GM19023 (cell line): Measurements from ENCODE around the gene MYOF.

Experiments
- ATAC-seq: cut with Tn5 transposase; IDR thresholded peaks from one replicate; pipeline ENCODE4 v1.9.1; 2021; ENCODE audit warnings: mild to moderate bottlenecking, moderate library complexity; ENCODE audit not compliant: unreplicated experiment

The MYOF gene

DNA sequence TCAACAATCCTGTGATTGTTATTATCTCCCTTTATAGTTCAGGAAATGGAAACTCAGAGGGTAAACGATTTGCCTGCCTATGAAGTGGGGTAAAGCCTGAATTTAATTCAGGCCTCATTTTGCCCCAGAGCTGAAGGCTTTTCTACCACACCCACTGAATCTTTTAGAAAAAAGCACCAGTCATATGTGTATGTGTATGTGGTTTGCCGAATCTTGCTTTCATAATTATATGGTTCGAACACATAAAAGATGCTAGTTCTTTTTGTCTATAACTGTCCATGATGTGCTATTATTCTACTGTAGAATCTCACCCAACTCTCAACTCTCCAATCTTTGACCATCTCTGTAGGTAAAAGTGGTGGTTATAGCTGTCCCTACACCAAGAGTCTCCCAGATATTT is 83.6 kb downstream of the MYOF start:
- no peak for ATAC-seq

DNA sequence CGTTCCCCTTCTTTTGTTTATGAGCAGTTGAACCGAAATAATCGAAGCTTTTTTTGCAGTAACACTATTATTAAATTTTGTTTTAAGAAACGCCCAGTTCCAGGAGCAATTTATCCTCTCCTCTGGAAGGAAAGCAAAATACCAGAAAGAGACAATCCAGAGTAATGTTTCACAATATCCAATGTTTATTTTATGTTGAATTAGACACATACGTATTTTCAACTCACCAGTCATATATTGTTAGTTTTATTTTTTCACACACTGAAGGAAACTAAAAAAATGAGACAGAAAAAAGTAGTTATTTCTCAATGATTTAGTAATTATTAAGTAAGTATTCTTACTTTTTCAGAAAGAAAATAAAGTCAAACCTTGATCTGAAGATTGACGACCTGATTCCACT is 85.1 kb downstream of the MYOF start:
- ATAC-seq: no peak

DNA sequence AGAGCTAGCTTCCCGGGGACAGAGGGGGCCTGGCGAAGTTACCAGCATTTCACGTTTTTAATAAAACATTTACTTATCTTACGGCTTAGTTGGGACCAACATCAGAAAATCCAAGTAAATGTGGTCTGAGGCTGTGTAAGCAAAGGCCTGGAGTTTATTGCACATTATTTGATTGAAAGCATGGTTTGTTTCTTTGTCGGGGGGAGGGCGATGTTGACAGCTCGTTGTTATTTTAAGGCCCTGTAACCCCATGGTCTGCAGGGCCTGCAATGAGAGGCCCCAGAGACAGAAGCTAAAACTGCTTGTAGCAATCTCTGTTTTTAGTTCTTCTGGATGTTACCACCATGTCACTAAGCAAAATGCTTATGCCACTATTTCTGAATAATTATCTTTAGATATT is 88.9 kb downstream of the MYOF start:
- ATAC-seq: no peak

DNA sequence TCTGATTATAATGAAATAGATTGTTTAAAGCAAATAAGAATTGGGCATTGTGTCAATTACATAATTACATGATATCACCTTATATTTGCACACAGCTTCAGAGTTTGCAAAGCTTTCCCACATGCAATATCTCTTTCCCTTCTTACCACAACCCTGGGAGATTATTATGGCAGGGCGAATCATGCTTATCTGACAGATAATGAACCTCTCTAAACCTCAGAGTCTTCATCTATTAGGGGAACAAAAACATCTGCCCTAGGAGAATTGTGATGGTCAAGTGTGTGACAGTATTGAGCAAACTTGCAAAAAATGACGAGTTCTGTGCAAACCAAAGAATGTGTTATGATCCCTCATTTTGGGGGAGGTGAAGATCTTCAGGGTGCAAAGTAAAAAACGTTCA is 90.0 kb downstream of the MYOF start:
- no peak for ATAC-seq

GRCh38 chr10:93390306-93391090 is 91.6 kb downstream of the MYOF start:
- ATAC-seq: no peak

GRCh38 chr10:93386631-93387369 is 95.3 kb downstream of the MYOF start:
- no peak for ATAC-seq

- no peak for ATAC-seq
These were observed 96.8 kb downstream of the MYOF start for GRCh38 chr10:93385345-93385744.

GRCh38 chr10:93384006-93384405 is 98.1 kb downstream of the MYOF start:
- no peak for ATAC-seq

GRCh38 chr10:93383562-93383981 is 98.6 kb downstream of the MYOF start:
- no peak for ATAC-seq

DNA sequence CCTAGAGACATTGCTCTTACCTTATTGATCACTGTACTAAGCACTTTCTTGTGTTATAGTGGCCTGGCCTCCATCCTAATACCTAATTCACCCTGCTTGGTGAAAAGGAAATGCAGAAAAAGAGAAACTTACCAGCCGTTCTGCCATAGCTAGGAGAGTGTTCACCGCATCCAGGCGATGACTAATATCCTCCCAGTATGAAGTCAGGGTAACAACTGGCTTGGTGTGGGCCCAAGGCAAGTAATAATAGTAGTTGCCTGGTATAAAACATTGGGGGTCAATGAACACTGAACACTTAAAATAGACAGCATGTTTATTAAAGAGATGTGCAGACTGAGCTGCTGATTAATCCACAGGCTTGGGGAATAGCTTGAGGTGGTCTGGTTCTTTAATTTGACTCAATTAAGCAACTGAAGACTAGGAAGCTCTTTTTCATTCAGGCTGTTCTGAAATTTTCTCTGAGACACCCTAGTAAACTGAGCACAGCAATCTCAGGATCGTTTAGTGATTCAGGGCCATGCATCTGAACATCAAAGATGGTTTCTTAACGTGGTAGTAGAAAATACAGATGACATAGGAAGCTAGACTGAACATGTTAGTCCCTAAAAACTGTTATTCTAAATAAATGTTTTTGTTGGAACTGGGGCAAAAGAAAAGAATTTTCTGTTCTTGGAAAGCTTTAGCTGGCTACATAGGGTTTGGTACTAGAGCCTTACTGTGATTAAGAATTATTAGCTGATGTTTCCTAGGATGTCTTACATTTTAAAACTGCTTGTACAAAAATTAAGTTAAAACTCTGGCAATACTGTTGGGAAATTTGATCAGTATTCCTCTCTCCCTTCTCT is 102.2 kb downstream of the MYOF start:
- no peak for ATAC-seq

DNA sequence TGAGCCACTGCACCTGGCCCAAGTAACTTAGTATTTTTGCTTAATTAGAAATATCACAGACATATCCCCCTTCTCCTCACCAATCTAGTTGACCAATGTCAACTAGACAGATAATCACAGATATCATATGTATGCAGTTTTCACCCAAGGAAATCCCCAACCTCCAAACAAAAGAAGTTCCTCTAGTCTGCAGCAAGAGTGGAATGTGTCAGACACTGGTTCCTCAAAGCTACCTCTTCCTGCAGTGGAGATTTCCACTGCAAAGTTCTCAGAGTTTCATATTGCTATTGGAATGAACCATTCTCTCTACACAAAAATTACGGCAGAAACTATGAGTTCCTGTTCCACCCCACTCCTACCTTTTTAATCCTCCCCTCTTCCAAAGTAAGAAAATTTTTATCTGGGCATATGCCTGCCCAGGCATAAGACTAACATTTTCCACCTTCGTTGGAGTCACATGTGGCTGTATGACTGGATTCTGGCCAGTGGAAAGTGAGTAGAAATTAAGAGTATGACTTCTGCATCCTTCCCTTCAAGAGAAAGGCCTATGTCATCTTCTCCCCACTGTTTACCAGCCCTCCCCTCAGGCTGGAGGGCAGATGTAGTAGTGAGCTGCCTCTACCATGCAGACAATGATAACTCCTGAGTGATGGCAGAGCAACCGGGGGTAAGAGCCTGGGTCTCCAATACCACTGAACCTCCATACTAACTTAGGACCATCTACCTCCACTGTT is 103.0 kb downstream of the MYOF start:
- ATAC-seq: no peak

GRCh38 chr10:93378039-93378438 is 104.1 kb downstream of the MYOF start:
- no peak for ATAC-seq

GRCh38 chr10:93376372-93377293 is 105.5 kb downstream of the MYOF start:
- peak; percentile 67 for ATAC-seq

DNA sequence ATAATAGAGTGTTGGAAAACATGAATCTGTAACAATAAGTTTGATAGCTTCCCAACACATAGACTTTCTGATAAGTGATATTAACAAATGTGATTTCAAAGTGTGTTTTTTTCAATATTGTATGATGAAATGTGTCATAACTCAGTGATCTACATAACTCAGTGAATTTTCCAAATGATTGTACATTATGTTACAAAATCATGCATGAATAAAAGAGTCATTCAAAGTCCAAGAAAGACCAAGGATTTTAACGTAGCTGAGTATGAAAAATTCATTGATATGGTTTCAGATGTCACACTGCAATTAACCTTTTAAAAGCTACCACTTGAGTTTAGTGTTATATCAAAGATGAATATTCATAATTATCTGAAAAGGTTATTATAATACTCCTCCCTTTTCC is 111.2 kb downstream of the MYOF start:
- ATAC-seq: no peak

- ATAC-seq: no peak
These were observed 112.5 kb downstream of the MYOF start for GRCh38 chr10:93369588-93370164.

DNA sequence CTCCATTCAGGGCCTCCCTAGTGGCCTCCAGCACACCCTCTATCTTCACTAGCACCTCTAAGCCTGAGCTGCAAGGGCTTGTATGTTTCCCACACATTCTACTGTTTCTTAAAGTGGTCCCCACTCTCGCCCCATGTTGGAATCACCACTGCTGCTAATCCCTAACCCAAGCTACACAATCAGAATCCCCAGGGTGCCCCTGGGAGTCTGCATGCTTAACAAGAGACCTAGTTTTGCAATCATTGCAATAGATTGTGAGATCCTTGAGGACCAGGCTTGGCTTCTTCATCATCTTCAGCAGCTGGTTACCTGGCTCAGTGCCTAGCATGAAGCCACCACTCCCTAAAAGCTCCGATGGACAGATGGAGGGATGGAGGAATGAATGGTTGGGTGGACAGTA is 113.9 kb downstream of the MYOF start:
- no peak for ATAC-seq

- ATAC-seq: no peak
These were observed 114.5 kb downstream of the MYOF start for GRCh38 chr10:93367664-93368063.

- no peak for ATAC-seq
These were observed 117.2 kb downstream of the MYOF start for GRCh38 chr10:93364966-93365365.

DNA sequence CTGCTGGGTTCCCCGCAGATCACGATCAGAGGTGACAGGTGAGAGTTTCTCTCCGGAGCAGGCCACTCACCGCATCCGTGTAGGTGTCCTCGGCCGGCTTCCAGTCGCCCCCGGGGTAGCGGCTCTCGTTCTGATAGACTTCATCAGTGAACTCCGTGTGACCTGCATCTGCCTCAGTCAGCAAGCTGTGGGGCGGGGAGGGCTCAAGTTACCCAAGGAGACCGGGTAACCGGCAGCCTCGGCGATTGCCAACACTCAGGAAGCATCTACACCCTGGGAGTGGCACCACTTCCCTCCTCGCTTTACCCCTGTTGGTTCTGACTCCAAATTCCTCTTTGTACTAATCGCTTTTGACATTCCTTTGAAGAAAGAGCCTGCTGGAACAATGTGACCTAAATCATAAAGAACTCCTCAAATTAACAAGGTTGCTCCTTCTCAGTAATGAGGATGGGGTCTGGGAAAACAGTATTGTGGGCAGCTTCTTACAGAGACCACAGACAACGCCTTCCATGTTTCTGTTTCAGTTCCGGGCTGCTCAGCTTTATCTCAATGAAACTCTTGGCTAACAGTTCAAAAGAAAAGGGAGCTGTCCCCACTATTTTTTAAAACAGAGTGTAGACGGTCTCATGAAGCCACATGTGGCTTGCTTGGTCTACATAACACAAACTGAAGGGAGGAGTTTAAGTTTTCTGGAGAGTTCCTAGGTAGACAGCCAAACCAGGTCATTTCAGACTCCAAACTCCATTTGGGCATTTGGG is 118.1 kb downstream of the MYOF start:
- ATAC-seq: no peak
